ENCODE measurements around the gene ROR2.

DNA sequence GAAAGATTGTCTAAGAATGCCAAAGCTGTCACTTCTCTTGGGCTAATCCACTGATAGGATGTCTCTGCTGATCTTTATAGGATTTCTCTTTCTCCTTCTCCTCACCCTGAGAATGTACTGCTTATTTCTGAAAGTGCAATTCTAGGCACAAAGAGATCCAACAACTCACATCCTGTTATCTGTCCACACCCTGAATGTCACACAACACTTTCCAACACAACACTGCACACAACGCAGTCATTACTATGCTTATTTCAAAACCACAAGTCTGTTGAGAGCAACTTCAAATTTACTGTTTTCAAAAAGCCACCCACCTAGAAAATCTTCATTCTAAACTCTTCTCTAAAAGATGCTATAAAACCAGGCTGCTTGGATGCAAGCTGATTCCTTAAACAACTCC lies 215.0 kb downstream of the ROR2 start:
- TF ChIP-seq POLR2A (IDR thresholded peaks at IDR 0.05) (no peak), CTCF (IDR thresholded peaks at IDR 0.05) (no peak)
